Right lobe of liver (tissue), 6 donors: ENCODE results near the gene CCDC122. TPM values are rescaled to one million over a fixed set of nuclear protein-coding genes. Genes with fewer than 3 reads are reported as not detected.

ENCODE experiments used
- ATAC-seq, 4 donors: fragments of 200-7000 bp; cut with Tn5 transposase; one replicate each; pipeline ENCODE4 v1.9.1; 2020; ENCODE audit warnings: mild to moderate bottlenecking in 4 of 4, moderate library complexity in 4 of 4
- DNase-seq, 3 donors: peaks; one replicate each; pipeline ENCODE4 v3.0.0-alpha.2; 2020
- H3K27ac ChIP-seq, 3 donors: fragments of 200-600 bp; one replicate each; pipeline ENCODE4 v1.8.0; 2022
- H3K27me3 ChIP-seq, 2 donors: fragments of 200-600 bp; one replicate each; pipeline ENCODE4 v1.8.0; 2022
- H3K36me3 ChIP-seq, 4 donors: fragments of 200-600 bp; sonication (generic) in 1 of 4; one replicate each; pipeline versions ENCODE4 v1.5.1 to v1.8.0; 2017 to 2022; ENCODE audit warnings: control low read depth in 1 of 4
- H3K4me1 ChIP-seq, 4 donors: fragments of 200-600 bp; sonication (generic) in 1 of 4; one replicate each; pipeline versions ENCODE4 v1.5.1 to v1.8.0; 2017 to 2022; ENCODE audit warnings: control low read depth in 1 of 4
- H3K4me3 ChIP-seq, 3 donors: fragments of 200-600 bp; one replicate each; pipeline ENCODE4 v1.8.0; 2022
- H3K9me3 ChIP-seq, 4 donors: fragments of 200-600 bp; sonication (generic) in 1 of 4; one replicate each; pipeline versions ENCODE4 v1.5.1 to v1.8.0; 2017 to 2022; ENCODE audit warnings: control low read depth in 1 of 4
- POLR2A ChIP-seq: fragments of 450-650 bp; IDR thresholded peaks from one replicate; pipeline ENCODE4 v1.6.1; 2017; ENCODE audit warnings: antibody characterized with exemption, mild to moderate bottlenecking
- WGBS: methylation state at CpG from one replicate; pipeline ENCODE4 v1.1.6; 2018; ENCODE audit warnings: low coverage, low lambda C conversion rate; ENCODE audit not compliant: insufficient coverage; ENCODE audit errors: missing lambda C conversion rate; 5-methylcytosine and 5-hydroxymethylcytosine counted together
- intact Hi-C, 2 donors: fragments of 100-400 bp; cut with DNase I; formaldehyde crosslinking; loops; one replicate each; pipeline versions ENCODE4 v1.11.2 to v1.14.1; 2022
- total RNA-seq, 6 experiments: library from RNA; depleted of rRNA in 2 of 6; stranded (reverse); fragments of >200 nt in 2 of 6; fragmentation: NEBNext Ultra II Directional in 3 of 6; extraction: Animal tissue kit (Norgen Biotek cat#: 25700) in 3 of 6; gene quantifications; one replicate each; pipeline versions ENCODE4 v1.1.0 to v1.2.4, GENCODE V29; 2016 to 2023
- TF ChIP-seq, protein P1 (sequence below), 4 donors: fragments of 200-600 bp in 3 of 4; fragments of 450-650 bp in 1 of 4; IDR thresholded peaks; one replicate each; pipeline versions ENCODE4 v1.5.1 to v1.8.0; 2016 to 2022; ENCODE audit warnings: antibody characterized with exemption in 4 of 4, mild to moderate bottlenecking in 2 of 4
- donor health status: DM: no; HTN: yes; CAD: no.
- donor health status: DM: no; HTN: no; CAD: no.
- donor health status: DM: no; HTN: no; CAD: no.
- donor health status: DM: no; HTN: yes; CAD: no.
- donor health status: DM: no; HTN: yes; CAD: no.

CCDC122 gene
- total RNA-seq, 6 experiments from 2014 or later = 1.7 to 4.9 (median 3.1) TPM

DNA sequence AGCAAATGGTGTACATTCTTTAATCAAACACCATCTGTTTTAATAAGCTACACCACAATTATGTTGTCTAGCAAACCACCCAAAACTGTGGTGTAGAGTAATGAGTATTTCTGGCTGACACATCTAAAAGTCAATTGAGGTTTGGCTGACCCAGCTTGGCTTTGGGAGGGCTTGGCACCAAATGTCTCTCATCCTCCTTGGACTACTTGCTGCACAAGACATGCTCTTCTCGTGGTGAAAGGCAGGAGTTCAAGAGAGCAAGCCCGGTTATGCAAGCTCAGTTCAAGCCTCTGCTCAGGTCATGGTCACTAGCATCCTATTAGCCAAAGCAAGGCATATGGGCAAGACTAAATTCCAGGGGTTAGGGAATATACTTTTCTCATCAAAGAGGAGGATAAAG is 37.3 kb upstream of the CCDC122 start:
- no peak for DNase-seq
- no peaks in the 10 kb centered on the region for H3K9me3 ChIP-seq
- no peak for TF ChIP-seq POLR2A
- TF ChIP-seq, protein P1, sequence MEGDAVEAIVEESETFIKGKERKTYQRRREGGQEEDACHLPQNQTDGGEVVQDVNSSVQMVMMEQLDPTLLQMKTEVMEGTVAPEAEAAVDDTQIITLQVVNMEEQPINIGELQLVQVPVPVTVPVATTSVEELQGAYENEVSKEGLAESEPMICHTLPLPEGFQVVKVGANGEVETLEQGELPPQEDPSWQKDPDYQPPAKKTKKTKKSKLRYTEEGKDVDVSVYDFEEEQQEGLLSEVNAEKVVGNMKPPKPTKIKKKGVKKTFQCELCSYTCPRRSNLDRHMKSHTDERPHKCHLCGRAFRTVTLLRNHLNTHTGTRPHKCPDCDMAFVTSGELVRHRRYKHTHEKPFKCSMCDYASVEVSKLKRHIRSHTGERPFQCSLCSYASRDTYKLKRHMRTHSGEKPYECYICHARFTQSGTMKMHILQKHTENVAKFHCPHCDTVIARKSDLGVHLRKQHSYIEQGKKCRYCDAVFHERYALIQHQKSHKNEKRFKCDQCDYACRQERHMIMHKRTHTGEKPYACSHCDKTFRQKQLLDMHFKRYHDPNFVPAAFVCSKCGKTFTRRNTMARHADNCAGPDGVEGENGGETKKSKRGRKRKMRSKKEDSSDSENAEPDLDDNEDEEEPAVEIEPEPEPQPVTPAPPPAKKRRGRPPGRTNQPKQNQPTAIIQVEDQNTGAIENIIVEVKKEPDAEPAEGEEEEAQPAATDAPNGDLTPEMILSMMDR (IDR thresholded peaks at IDR 0.05) = no peak
- 15% methylated on average over 2 of the region's 2 CpGs for WGBS
- no peaks in the 10 kb centered on the region for H3K4me1 ChIP-seq
- H3K27me3 ChIP-seq = no peaks in the 10 kb centered on the region
- H3K4me3 ChIP-seq = no peak overlapping the region
- H3K27ac ChIP-seq = no peak overlapping the region
- ATAC-seq = no peak
- no peaks in the 10 kb centered on the region for H3K36me3 ChIP-seq
- intact Hi-C loops = loop anchor here in 1 of 2 donors (10.0 kb wide), 1 partner anchor 548 kb away; no protein-coding TSS in a partner anchor

DNA sequence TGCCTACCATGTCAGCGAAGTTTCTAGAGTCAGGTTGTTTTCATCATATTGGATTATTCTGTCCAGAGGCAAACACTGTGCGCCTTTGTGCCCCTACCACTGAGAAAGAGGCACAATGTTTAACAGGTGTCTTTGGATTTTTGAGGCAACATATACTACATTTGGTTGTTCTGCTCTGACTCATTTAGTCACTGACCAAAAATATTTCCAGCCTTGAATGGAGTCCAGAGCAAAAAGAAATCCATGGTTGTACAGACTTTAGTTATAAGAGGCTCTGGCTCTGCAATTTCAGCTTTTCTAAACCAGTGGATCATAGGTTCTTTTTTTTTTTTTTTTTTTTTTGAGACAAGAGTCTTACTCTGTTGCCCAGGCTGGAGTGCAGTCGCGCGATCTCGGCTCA is 35.9 kb upstream of the CCDC122 start:
- intact Hi-C loops = loop anchor here in 1 of 2 donors (10.0 kb wide), 1 partner anchor 549 kb away; no protein-coding TSS in a partner anchor
- Histone ChIP-seq H3K9me3 (no peaks in the 10 kb centered on the region), H3K4me1 (no peaks in the 10 kb centered on the region), H3K4me3 (no peak overlapping the region), H3K27me3 (no peaks in the 10 kb centered on the region), H3K36me3 (no peaks in the 10 kb centered on the region), H3K27ac (no peak overlapping the region)
- no peak for TF ChIP-seq POLR2A
- TF ChIP-seq, protein P1 (IDR thresholded peaks at IDR 0.05) = no peak
- DNase-seq (no peak), ATAC-seq (no peak)
- 0% methylated on average over 1 of the region's 6 CpGs for WGBS

DNA sequence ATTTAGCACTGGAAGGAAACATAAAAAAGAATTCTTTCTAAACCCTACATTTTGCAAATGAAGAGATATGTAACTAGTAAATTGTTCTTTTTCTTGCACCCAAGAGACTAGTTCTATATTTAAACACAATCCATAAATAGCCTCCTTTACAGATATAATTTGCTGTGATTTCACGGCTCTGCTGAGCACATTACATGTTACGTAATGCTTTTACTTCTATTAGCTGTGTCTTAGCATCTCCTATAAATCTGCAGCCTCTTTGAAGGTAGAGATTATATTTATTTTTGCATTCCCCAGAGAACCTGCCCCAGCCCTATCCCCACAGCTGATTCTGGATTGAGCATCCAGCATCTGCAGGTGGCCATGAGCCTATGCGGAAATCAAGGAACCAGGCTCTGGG is 32.3 kb upstream of the CCDC122 start:
- WGBS = 46% methylated on average over 2 of the region's 3 CpGs
- H3K27ac ChIP-seq = no peak overlapping the region
- H3K27me3 ChIP-seq = no peaks in the 10 kb centered on the region
- no peaks in the 10 kb centered on the region for H3K9me3 ChIP-seq
- H3K4me3 ChIP-seq = no peak overlapping the region
- TF ChIP-seq POLR2A = no peak
- TF ChIP-seq, protein P1 (IDR thresholded peaks at IDR 0.05) = no peak
- intact Hi-C loops = loop anchor here in 1 of 2 donors (10.0 kb wide), 1 partner anchor 553 kb away; no protein-coding TSS in a partner anchor
- H3K36me3 ChIP-seq = no peaks in the 10 kb centered on the region
- no peak for ATAC-seq
- DNase-seq = no peak
- no peaks in the 10 kb centered on the region for H3K4me1 ChIP-seq

DNA sequence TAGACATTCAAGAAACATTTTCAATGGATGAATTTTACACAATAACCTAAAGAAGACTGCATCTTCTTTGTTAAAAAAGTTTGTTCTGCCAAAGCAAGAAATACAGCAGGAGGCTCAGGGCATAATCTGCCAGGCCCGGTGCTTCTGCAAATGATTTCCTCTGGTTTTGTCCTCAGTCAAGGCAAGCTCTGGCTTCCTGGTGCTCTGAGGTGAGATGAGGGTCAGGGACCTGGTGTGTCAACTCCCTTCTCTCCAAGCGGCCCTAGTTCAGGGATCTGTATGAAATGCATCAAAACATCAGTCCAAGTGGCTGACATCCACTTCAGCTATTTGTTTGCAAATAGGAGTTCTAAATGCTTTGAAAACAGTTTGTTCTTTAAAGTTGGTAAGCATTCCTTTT is 31.7 kb upstream of the CCDC122 start:
- TF ChIP-seq POLR2A = no peak
- TF ChIP-seq, protein P1 (IDR thresholded peaks at IDR 0.05) = no peak
- Histone ChIP-seq H3K27ac (no peak overlapping the region), H3K4me3 (no peak overlapping the region), H3K36me3 (no peaks in the 10 kb centered on the region), H3K9me3 (no peaks in the 10 kb centered on the region), H3K4me1 (no peaks in the 10 kb centered on the region), H3K27me3 (no peaks in the 10 kb centered on the region)
- DNase-seq (no peak), ATAC-seq (no peak)
- WGBS = 17% methylated on average over 2 of the region's 2 CpGs
- intact Hi-C loops = loop anchor here in 1 of 2 donors (10.0 kb wide), 1 partner anchor 554 kb away; no protein-coding TSS in a partner anchor

DNA sequence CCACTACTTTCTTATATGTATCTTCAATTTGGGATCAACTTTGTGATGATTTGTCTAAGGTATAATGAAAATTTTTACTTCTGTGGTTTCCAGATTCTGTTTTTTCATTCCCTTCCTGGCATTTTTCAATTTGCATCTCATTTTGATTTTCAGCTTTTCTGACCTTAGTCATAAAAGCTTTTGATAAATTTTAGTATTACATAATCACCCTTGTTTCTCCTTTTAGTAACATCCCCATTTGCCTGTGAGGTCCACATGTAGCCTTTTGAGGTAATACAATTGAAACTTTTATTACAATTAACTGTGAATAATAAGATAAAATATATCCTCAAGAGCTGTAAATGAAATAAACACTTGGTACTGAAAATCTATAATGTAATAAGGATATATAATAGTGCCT is 31.3 kb upstream of the CCDC122 start:
- Histone ChIP-seq H3K27ac (no peak overlapping the region), H3K36me3 (no peaks in the 10 kb centered on the region), H3K27me3 (no peaks in the 10 kb centered on the region), H3K9me3 (no peaks in the 10 kb centered on the region), H3K4me1 (no peaks in the 10 kb centered on the region), H3K4me3 (no peak overlapping the region)
- no peak for ATAC-seq
- no peak for DNase-seq
- no peak for TF ChIP-seq POLR2A
- TF ChIP-seq, protein P1 (IDR thresholded peaks at IDR 0.05) = no peak
- intact Hi-C loops = loop anchor here in 1 of 2 donors (10.0 kb wide), 1 partner anchor 554 kb away; no protein-coding TSS in a partner anchor
